Forelimb muscle (tissue), 1 donor: ENCODE results near the gene SELENBP1. TPM values are rescaled to one million over a fixed set of nuclear protein-coding genes. Genes with fewer than 3 reads are reported as not detected.

Experiments
- DNase-seq: peaks from one replicate; pipeline ENCODE4 v3.0.0-alpha.2; 2013; ENCODE audit warnings: low read depth
- polyA plus RNA-seq: library from polyadenylated mRNA; unstranded; fragments of 120-200 nt; gene quantifications from one replicate; pipeline ENCODE4 v1.2.1, GENCODE V29; 2013; ENCODE audit not compliant: insufficient read length

SELENBP1 gene
- polyA plus RNA-seq, 1 donor: 30.4 TPM

- DNase-seq: no peak
Measured at GRCh38 chr1:151344291-151344690, 28.2 kb downstream of the SELENBP1 start.

GRCh38 chr1:151343587-151343986 is 28.9 kb downstream of the SELENBP1 start:
- no peak for DNase-seq

GRCh38 chr1:151342569-151342968 is 29.9 kb downstream of the SELENBP1 start:
- DNase-seq: no peak

GRCh38 chr1:151342021-151342420 is 30.5 kb downstream of the SELENBP1 start:
- no peak for DNase-seq

GRCh38 chr1:151340870-151341754 is 31.4 kb downstream of the SELENBP1 start:
- DNase-seq: peak; percentile 64

GRCh38 chr1:151336556-151336955 is 35.9 kb downstream of the SELENBP1 start:
- no peak for DNase-seq

- DNase-seq: no peak
Measured at GRCh38 chr1:151334822-151335221, 37.7 kb downstream of the SELENBP1 start.

- no peak for DNase-seq
Measured at GRCh38 chr1:151327903-151328674, 44.4 kb downstream of the SELENBP1 start.

GRCh38 chr1:151327223-151327902 is 45.1 kb downstream of the SELENBP1 start, which contains the start of gene PI4KB:
Gene PI4KB (minus strand): TSS chr1:151327416. CDS start chr1:151316481, 10,935 bp downstream.
- DNase-seq: peak; percentile 94

GRCh38 chr1:151326619-151327222 is 45.8 kb downstream of the SELENBP1 start:
- no peak for DNase-seq

- DNase-seq: no peak
Measured at GRCh38 chr1:151325646-151326429, 46.7 kb downstream of the SELENBP1 start.

GRCh38 chr1:151325231-151325630 is 47.3 kb downstream of the SELENBP1 start:
- no peak for DNase-seq

GRCh38 chr1:151324390-151324930 is 48.0 kb downstream of the SELENBP1 start:
- DNase-seq: no peak

GRCh38 chr1:151318975-151319374 is 53.5 kb downstream of the SELENBP1 start:
- no peak for DNase-seq

- DNase-seq: no peak
Measured at GRCh38 chr1:151315565-151316235, 56.8 kb downstream of the SELENBP1 start.

Other genes starting within 250 kb of the SELENBP1 start
- 97.0 TPM for gene SEMA6C, start 226.1 kb downstream of the SELENBP1 start, polyA plus RNA-seq
- gene TNFAIP8L2, start 216.1 kb downstream of the SELENBP1 start, polyA plus RNA-seq: 1.7 TPM
- 12.2 TPM for gene LYSMD1, start 206.8 kb downstream of the SELENBP1 start, polyA plus RNA-seq
- 40.0 TPM for gene SCNM1, start 206.6 kb downstream of the SELENBP1 start, polyA plus RNA-seq
- 43.2 TPM for gene TMOD4, start 196.7 kb downstream of the SELENBP1 start, polyA plus RNA-seq
- 46.7 TPM for gene VPS72, start 182.5 kb downstream of the SELENBP1 start, polyA plus RNA-seq
- gene PIP5K1A, start 174.2 kb downstream of the SELENBP1 start, polyA plus RNA-seq: 36.6 TPM
- gene PSMD4, start 118.0 kb downstream of the SELENBP1 start, polyA plus RNA-seq: 116 TPM
- gene ZNF687, start 90.4 kb downstream of the SELENBP1 start, polyA plus RNA-seq: 11.9 TPM
- 54.9 TPM for gene PI4KB, start 45.3 kb downstream of the SELENBP1 start, polyA plus RNA-seq
- 23.0 TPM for gene RFX5, start 25.5 kb downstream of the SELENBP1 start, polyA plus RNA-seq
- gene PSMB4, start 26.9 kb upstream of the SELENBP1 start, polyA plus RNA-seq: 156 TPM
- gene POGZ, start 86.8 kb upstream of the SELENBP1 start, polyA plus RNA-seq: 62.7 TPM
- gene CGN, start 138.7 kb upstream of the SELENBP1 start, polyA plus RNA-seq: 0.52 TPM
- 9.5 TPM for gene TUFT1, start 167.6 kb upstream of the SELENBP1 start, polyA plus RNA-seq
- gene SNX27, start 239.3 kb upstream of the SELENBP1 start, polyA plus RNA-seq: 18.9 TPM